Neural cell (in vitro differentiated cells): ENCODE measurements around the gene ZNF697. TPM values are rescaled to one million over a fixed set of nuclear protein-coding genes. Genes with fewer than 3 reads are reported as not detected.
"Not testable (repeated sequence)": the region's sequence is repeated elsewhere in the genome, so short reads cannot be mapped to it uniquely, and the experiment has no call there.

ENCODE experiments used
- H2AFZ ChIP-seq: fragments of 200-600, 300-800 bp; sonication (generic), shearing (Covaris generic); 2 replicates; pipeline ENCODE4 v1.6.0; 2014; ENCODE audit warnings: low read depth, mild to moderate bottlenecking, antibody characterized with exemption, low read length, moderate library complexity
- H3F3A ChIP-seq: fragments of 200-600 bp; shearing (Covaris generic); 2 replicates; pipeline ENCODE4 v1.6.1; 2016; ENCODE audit warnings: mild to moderate bottlenecking, moderate library complexity, mixed read lengths, antibody characterized with exemption, low read length; ENCODE audit not compliant: insufficient read depth, poor library complexity, severe bottlenecking
- H3K27ac ChIP-seq: fragments of 200-600, 300-800 bp; sonication (generic), shearing (Covaris generic); 2 replicates; pipeline ENCODE4 v1.5.1; 2014; ENCODE audit warnings: mild to moderate bottlenecking, low read length, moderate library complexity
- H3K27me3 ChIP-seq: fragments of 300-800, 200-600 bp; sonication (generic), shearing (Covaris generic); 2 replicates; pipeline ENCODE4 v1.6.0; 2014; ENCODE audit warnings: mild to moderate bottlenecking, low read depth, low read length, moderate library complexity; ENCODE audit not compliant: insufficient read depth
- H3K36me3 ChIP-seq: fragments of 300-800, 200-600 bp; sonication (generic), shearing (Covaris generic); 2 replicates; pipeline ENCODE4 v1.5.1; 2014; ENCODE audit warnings: mild to moderate bottlenecking, antibody characterized with exemption, low read length, moderate library complexity; ENCODE audit not compliant: insufficient read depth
- H3K4me2 ChIP-seq: fragments of 300-800, 200-600 bp; sonication (generic), shearing (Covaris generic); 2 replicates; pipeline ENCODE4 v1.6.0; 2014; ENCODE audit warnings: mild to moderate bottlenecking, low read length
- H3K4me3 ChIP-seq: fragments of 300-800, 200-600 bp; sonication (generic), shearing (Covaris generic); 2 replicates; pipeline ENCODE4 v1.5.1; 2014; ENCODE audit warnings: mild to moderate bottlenecking, low read length, moderate library complexity
- H3K79me2 ChIP-seq: fragments of 200-600 bp; shearing (Covaris generic); replicated peaks from 2 replicates; pipeline ENCODE4 v1.6.0; 2014; ENCODE audit warnings: mild to moderate bottlenecking, low read length, moderate library complexity; ENCODE audit not compliant: insufficient read depth
- H3K9ac ChIP-seq: fragments of 300-800, 200-600 bp; sonication (generic), shearing (Covaris generic); 2 replicates; pipeline ENCODE4 v1.6.1; 2016; ENCODE audit warnings: mild to moderate bottlenecking, low read length, mixed read lengths
- H3K9me2 ChIP-seq: fragments of 200-600 bp; shearing (Covaris generic); 2 replicates; pipeline ENCODE4 v1.6.1; 2016; ENCODE audit warnings: mild to moderate bottlenecking, low read length, mixed read lengths; ENCODE audit not compliant: insufficient read depth
- H3K9me3 ChIP-seq: fragments of 200-600, 300-800 bp; sonication (generic), shearing (Covaris generic); 2 replicates; pipeline ENCODE4 v1.6.1; 2016; ENCODE audit warnings: mild to moderate bottlenecking, mixed run types, low read length, moderate library complexity, mixed read lengths
- H4K20me1 ChIP-seq: fragments of 200-600 bp; shearing (Covaris generic); 2 replicates; pipeline ENCODE4 v1.6.1; 2016; ENCODE audit warnings: mild to moderate bottlenecking, mixed run types; ENCODE audit not compliant: insufficient read depth
- CTCF ChIP-seq: fragments of 450-650 bp; IDR thresholded peaks from 2 replicates; pipeline ENCODE4 v1.5.1; 2014; ENCODE audit warnings: antibody characterized with exemption, mild to moderate bottlenecking, moderate library complexity; ENCODE audit not compliant: poor library complexity, severe bottlenecking
- EP300 ChIP-seq: fragments of 450-650 bp; conservative IDR thresholded peaks from 2 replicates; pipeline ENCODE4 v1.6.1; 2014; ENCODE audit warnings: antibody characterized with exemption, mild to moderate bottlenecking, moderate library complexity; ENCODE audit not compliant: poor library complexity, severe bottlenecking
- POLR2AphosphoS5 ChIP-seq: IDR thresholded peaks from 2 replicates; pipeline ENCODE4 v1.6.1; 2012
- RAD21 ChIP-seq: fragments of 450-650 bp; conservative IDR thresholded peaks from 2 replicates; pipeline ENCODE4 v1.6.1; 2014; ENCODE audit warnings: antibody characterized with exemption, mild to moderate bottlenecking, moderate library complexity
- SMC3 ChIP-seq: fragments of 450-650 bp; conservative IDR thresholded peaks from 2 replicates; pipeline ENCODE4 v1.6.1; 2014; ENCODE audit warnings: antibody characterized with exemption, mild to moderate bottlenecking, moderate library complexity; ENCODE audit not compliant: poor library complexity
- polyA plus RNA-seq: library from polyadenylated mRNA; depleted of rRNA; stranded (reverse); fragments of >200 nt; gene quantifications from 2 replicates; pipeline ENCODE4 v1.2.3, GENCODE V29; 2014

ZNF697 gene
- polyA plus RNA-seq, 1 donor from 2014 or later, result 61.8 TPM

DNA sequence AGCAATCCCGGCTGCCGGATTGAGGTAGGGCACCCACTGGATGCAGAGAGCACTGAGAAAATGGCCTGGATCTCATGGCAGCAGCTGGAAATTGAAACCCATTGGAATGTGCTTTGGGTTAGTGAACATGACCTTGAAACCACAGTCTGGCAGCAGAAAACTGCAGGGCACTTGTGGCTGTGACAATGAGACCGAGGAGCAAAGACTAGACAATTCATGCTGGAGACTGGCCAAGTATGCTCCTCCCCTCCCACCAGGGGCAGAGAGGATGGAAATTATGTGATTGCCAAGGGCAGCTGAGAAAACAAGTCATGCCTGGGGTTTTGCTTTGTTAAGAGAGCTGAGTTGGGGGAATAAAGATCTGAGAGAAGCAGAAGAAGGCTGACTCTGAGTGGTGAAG is 60.7 kb downstream of the ZNF697 start (continued):
- TF ChIP-seq CTCF (no peak), POLR2AphosphoS5 (no peak)

DNA sequence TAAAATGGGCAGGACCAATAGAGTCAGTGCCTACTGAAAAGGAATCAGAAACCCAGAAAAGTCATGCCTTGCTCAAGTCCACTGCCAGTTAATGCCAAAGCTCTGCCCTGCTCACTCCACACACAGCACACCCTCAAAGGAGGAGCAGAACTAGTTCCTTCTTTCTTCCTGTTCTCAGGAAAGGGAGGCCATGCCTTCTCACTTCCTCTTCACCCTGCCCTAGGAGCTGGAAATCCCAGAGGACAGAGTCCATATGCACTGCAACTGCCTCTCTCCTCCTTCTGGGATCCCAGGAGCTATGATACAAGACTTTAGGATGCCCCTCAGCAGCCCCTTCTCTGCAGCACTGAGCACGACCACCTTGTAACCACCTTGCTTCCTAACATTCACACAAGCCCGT is 62.3 kb downstream of the ZNF697 start:
- not testable (repeated sequence) for H3F3A ChIP-seq, H3K9me2 ChIP-seq, H3K36me3 ChIP-seq, H3K27ac ChIP-seq, H3K79me2 ChIP-seq, H3K9ac ChIP-seq, H3K9me3 ChIP-seq, H3K4me2 ChIP-seq, H4K20me1 ChIP-seq, H2AFZ ChIP-seq, H3K27me3 ChIP-seq, H3K4me3 ChIP-seq

DNA sequence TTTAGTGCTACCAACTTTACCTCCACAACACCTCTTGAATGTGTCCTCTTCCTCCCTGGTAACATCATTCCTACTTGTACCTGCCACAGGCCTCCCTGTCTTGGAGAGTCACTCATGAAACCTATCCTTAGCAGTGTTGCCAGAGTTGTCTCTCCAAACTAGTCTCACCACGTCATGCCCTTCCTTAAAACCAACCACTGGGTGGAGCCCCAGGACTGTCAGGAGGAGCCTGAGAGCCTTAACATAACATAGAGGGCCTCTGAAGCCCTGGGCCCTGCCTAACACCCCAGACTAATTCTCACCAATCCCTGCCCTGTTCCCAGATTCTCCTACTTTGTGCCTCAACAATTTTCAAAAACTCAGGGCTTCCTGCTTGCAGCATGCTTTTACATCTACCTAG is 65.3 kb downstream of the ZNF697 start:
- Histone ChIP-seq H3K27ac (no peak overlapping the region), H2AFZ (no peak overlapping the region)
- peak; percentile 51 for TF ChIP-seq RAD21
- TF ChIP-seq CTCF, result peak; percentile 49
- no peak for TF ChIP-seq EP300
- no peak for TF ChIP-seq POLR2AphosphoS5
- peak; percentile 25 for TF ChIP-seq SMC3

GRCh38 chr1:119581076-119581475 is 67.0 kb downstream of the ZNF697 start:
- H3K27ac ChIP-seq, H3K4me2 ChIP-seq, H3K4me3 ChIP-seq, H3F3A ChIP-seq, H3K9me2 ChIP-seq, H3K36me3 ChIP-seq, H2AFZ ChIP-seq, H4K20me1 ChIP-seq, H3K27me3 ChIP-seq, H3K9me3 ChIP-seq, H3K9ac ChIP-seq, H3K79me2 ChIP-seq: not testable (repeated sequence)

More for the DNA sequence above, 65.3 kb downstream of the ZNF697 start:
- H3F3A ChIP-seq, result no peaks in the 10 kb centered on the region
- H3K4me3 ChIP-seq, result no peak overlapping the region
- H3K79me2 ChIP-seq, result no peaks in the 10 kb centered on the region
- no peak overlapping the region for H3K4me2 ChIP-seq
- H3K9me2 ChIP-seq, result no peaks in the 10 kb centered on the region
- H3K9me3 ChIP-seq, result no peaks in the 10 kb centered on the region
- H3K9ac ChIP-seq, result no peak overlapping the region
- H4K20me1 ChIP-seq, result no peaks in the 10 kb centered on the region
- H3K27me3 ChIP-seq, result no peaks in the 10 kb centered on the region
- no peaks in the 10 kb centered on the region for H3K36me3 ChIP-seq
